ENCODE measurements around the gene UGT1A5. TPM values are rescaled to one million over a fixed set of nuclear protein-coding genes. Genes with fewer than 3 reads are reported as not detected.

The UGT1A5 gene
- total and polyA plus RNA-seq, 2 of the 4 experiments (the other 2 are of a cell fraction): not detected

- Histone ChIP-seq H3K18ac (ENCODE audit: low read depth, low read length) (no peak overlapping the region), H3K9me3 (ENCODE audit: control insufficient read depth, insufficient read depth, low read length) (no peaks in the 10 kb centered on the region), H3K4me1 (ENCODE audit: control insufficient read depth, insufficient read depth, low read length) (no peaks in the 10 kb centered on the region), H2AK9ac (replicated peaks; ENCODE audit: low read depth, low read length, poor library complexity) (peak overlapping the region; percentile 37), H2BK5ac (ENCODE audit: low read depth, low read length, poor library complexity, severe bottlenecking) (no peak overlapping the region), H3K79me1 (ENCODE audit: low read depth in 1 of 2, low read length in 2 of 2) (no peaks in the 10 kb centered on the region), H3K27ac (ENCODE audit: insufficient read depth, low read length) (no peak overlapping the region), H4K91ac (ENCODE audit: insufficient read depth, low read depth, low read length) (no peak overlapping the region), H3K9ac (ENCODE audit: low read depth, low read length) (no peak overlapping the region), H2BK15ac (ENCODE audit: low read depth, low read length) (no peak overlapping the region), H4K8ac (ENCODE audit: low read depth in 2 of 2, low read length in 2 of 2) (no peak overlapping the region), H3K9me1 (ENCODE audit: insufficient read depth, low read length) (no peaks in the 10 kb centered on the region), H2AFZ (replicated peaks; ENCODE audit: low read length, poor library complexity) (peak overlapping the region; percentile 23), H3K4me2 (ENCODE audit: low read depth, low read length) (no peak overlapping the region), H3K14ac (replicated peaks; ENCODE audit: low read depth, low read length) (no peak overlapping the region), H3K27me3 (ENCODE audit: control insufficient read depth, insufficient read depth, low read length) (peaks cover 7% of the 10 kb centered on the region; the same call in 1 of the 2 replicates), H3K23ac (ENCODE audit: low read depth, low read length) (no peak overlapping the region), H4K20me1 (ENCODE audit: insufficient read depth, low read length) (no peaks in the 10 kb centered on the region), H4K5ac (ENCODE audit: low read depth, low read length) (no peak overlapping the region), H3K56ac (ENCODE audit: extremely low read depth, insufficient read depth, low read length) (no peak overlapping the region), H2BK20ac (ENCODE audit: low read depth, low read length) (no peak overlapping the region), H2AK5ac (ENCODE audit: low read depth, low read length) (no peak overlapping the region), H3K4me3 (ENCODE audit: insufficient read depth, low read depth, low read length) (no peak overlapping the region), H3K4ac (ENCODE audit: low read depth, low read length) (no peak overlapping the region), H2BK120ac (ENCODE audit: low read depth, low read length) (no peak overlapping the region), H3K36me3 (ENCODE audit: control insufficient read depth, insufficient read depth, low read length) (no peaks in the 10 kb centered on the region)
- BruUV-seq (replicated peaks): no TSS peak
- dilution Hi-C loops (cut with HindIII; ENCODE audit: low sequenced_read_pairs, unreplicated experiment) (no loop called here), in situ Hi-C loops (cut with MboI; ENCODE audit: low sequenced_read_pairs) (no loop called here), intact Hi-C loops (cut with micrococcal nuclease) (no loop called here)
- CTCF ChIA-PET: interaction anchor here (0.9 kb wide), 1 partner anchor 14 kb away, joined by 3 read pairs; no protein-coding TSS in a partner anchor
- 57% methylated on average over 6 of the region's 17 CpGs; no CpG with 5 or more reads in 1 of the 2 experiments for WGBS, 2 experiments (ENCODE audit: extremely low coverage in 2 of 2, insufficient read length in 1 of 2)
- ATAC-seq (ENCODE audit: low read depth): no peak
- POLR2A ChIA-PET (ENCODE audit: unreplicated experiment): no interaction called here
- DNase-seq: no peak
- TF ChIP-seq CEBPB (IDR thresholded peaks at IDR 0.05; ENCODE audit: low read depth, low read length): no peak
- no peak for TF ChIP-seq CHD1 (IDR thresholded peaks at IDR 0.05; ENCODE audit: low read depth, low read length)
- TF ChIP-seq MAZ (IDR thresholded peaks at IDR 0.05; ENCODE audit: borderline replicate concordance, low read depth, low read length): no peak
- TF ChIP-seq NFE2L2 (IDR thresholded peaks at IDR 0.05; ENCODE audit: low read depth, low read length): no peak
- no peak for TF ChIP-seq RCOR1 (IDR thresholded peaks at IDR 0.05; ENCODE audit: insufficient replicate concordance, low read length)
- TF ChIP-seq, protein P1, sequence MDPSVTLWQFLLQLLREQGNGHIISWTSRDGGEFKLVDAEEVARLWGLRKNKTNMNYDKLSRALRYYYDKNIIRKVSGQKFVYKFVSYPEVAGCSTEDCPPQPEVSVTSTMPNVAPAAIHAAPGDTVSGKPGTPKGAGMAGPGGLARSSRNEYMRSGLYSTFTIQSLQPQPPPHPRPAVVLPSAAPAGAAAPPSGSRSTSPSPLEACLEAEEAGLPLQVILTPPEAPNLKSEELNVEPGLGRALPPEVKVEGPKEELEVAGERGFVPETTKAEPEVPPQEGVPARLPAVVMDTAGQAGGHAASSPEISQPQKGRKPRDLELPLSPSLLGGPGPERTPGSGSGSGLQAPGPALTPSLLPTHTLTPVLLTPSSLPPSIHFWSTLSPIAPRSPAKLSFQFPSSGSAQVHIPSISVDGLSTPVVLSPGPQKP (IDR thresholded peaks at IDR 0.05; ENCODE audit: borderline replicate concordance, low read depth, low read length): no peak
- no peak for TF ChIP-seq MXI1 (IDR thresholded peaks at IDR 0.05; ENCODE audit: borderline replicate concordance, low read depth, low read length)
- TF ChIP-seq POLR2A (IDR thresholded peaks at IDR 0.05; ENCODE audit: low read depth, low read length): no peak
- no peak for TF ChIP-seq MAFK (IDR thresholded peaks at IDR 0.05; ENCODE audit: low read depth, low read length)
- TF ChIP-seq, protein P2, sequence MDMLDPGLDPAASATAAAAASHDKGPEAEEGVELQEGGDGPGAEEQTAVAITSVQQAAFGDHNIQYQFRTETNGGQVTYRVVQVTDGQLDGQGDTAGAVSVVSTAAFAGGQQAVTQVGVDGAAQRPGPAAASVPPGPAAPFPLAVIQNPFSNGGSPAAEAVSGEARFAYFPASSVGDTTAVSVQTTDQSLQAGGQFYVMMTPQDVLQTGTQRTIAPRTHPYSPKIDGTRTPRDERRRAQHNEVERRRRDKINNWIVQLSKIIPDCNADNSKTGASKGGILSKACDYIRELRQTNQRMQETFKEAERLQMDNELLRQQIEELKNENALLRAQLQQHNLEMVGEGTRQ (IDR thresholded peaks at IDR 0.05; ENCODE audit: low read depth, low read length): no peak
- TF ChIP-seq RAD21 (IDR thresholded peaks at IDR 0.05; ENCODE audit: low read length): no peak
- TF ChIP-seq CTCF (conservative IDR thresholded peaks at IDR 0.05; ENCODE audit: low read depth, low read length): no peak
- TF ChIP-seq RFX5 (IDR thresholded peaks at IDR 0.05; ENCODE audit: low read depth, low read length): no peak
- TF ChIP-seq SMC3 (IDR thresholded peaks at IDR 0.05; ENCODE audit: low read depth, low read length): no peak
These were observed 106.2 kb downstream of the UGT1A5 start for GRCh38 chr2:233818639-233819621.
